HepG2 (cell line): ENCODE results near the gene GRM8.

Experiments used
- FOSL1 ChIP-seq: sonication (generic); formaldehyde crosslinking; IDR thresholded peaks from 2 replicates; pipeline ENCODE4 v1.9.0; 2021; ENCODE audit warnings: missing genetic modification reagents, borderline replicate concordance
- FOXA1 ChIP-seq, 2 experiments: fragments of 450-650 bp in 1 of 2; sonication (generic) in 1 of 2; formaldehyde crosslinking in 1 of 2; IDR thresholded peaks; 2 replicates each; pipeline versions ENCODE4 v1.4.0 to v1.6.1; 2016 to 2020; ENCODE audit warnings: missing genetic modification reagents in 1 of 2
- HDAC2 ChIP-seq: sonication (generic); formaldehyde crosslinking; IDR thresholded peaks from 2 replicates; pipeline ENCODE4 v1.4.0; 2020; ENCODE audit warnings: missing genetic modification reagents
- JUNB ChIP-seq: sonication (generic); formaldehyde crosslinking; IDR thresholded peaks from 2 replicates; pipeline ENCODE4 v1.8.0; 2022; ENCODE audit warnings: missing genetic modification reagents, mild to moderate bottlenecking, borderline replicate concordance
- JUND ChIP-seq: sonication (generic); formaldehyde crosslinking; IDR thresholded peaks from 2 replicates; pipeline ENCODE4 v1.8.0; 2022; ENCODE audit warnings: mild to moderate bottlenecking, missing genetic modification reagents
- MXD1 ChIP-seq: sonication (generic); formaldehyde crosslinking; IDR thresholded peaks from 2 replicates; pipeline ENCODE4 v1.4.0; 2020; ENCODE audit warnings: mild to moderate bottlenecking, missing genetic modification reagents
- MYC ChIP-seq: sonication (generic); formaldehyde crosslinking; IDR thresholded peaks from 2 replicates; pipeline ENCODE4 v1.9.0; 2021; ENCODE audit warnings: missing genetic modification reagents, borderline replicate concordance
- NR1H2 ChIP-seq: sonication (generic); formaldehyde crosslinking; IDR thresholded peaks from 2 replicates; pipeline ENCODE4 v1.8.1; 2022; ENCODE audit warnings: low read depth, missing genetic modification reagents, borderline replicate concordance
- SALL1 ChIP-seq: sonication (generic); formaldehyde crosslinking; IDR thresholded peaks from 2 replicates; pipeline ENCODE4 v1.8.0; 2022; ENCODE audit warnings: mild to moderate bottlenecking, missing genetic modification reagents

- TF ChIP-seq JUND (no peak), JUNB (no peak), FOXA1 (IDR thresholded peaks at IDR 0.05) (no peak), FOXA1 (CRISPR knock-in tag; IDR thresholded peaks at IDR 0.05) (no peak), NR1H2 (CRISPR knock-in tag) (no peak), SALL1 (CRISPR knock-in tag) (no peak), MXD1 (CRISPR knock-in tag) (no peak), MYC (CRISPR knock-in tag) (no peak), FOSL1 (CRISPR knock-in tag) (no peak), HDAC2 (no peak)
Observed at GRCh38 chr7:126699707-126700106, 553.0 kb downstream of the GRM8 start.
